Panc1 (cell line): Measurements from ENCODE around the gene IDI2.

Experiments
- TCF7L2 ChIP-seq: IDR thresholded peaks from 2 replicates; pipeline ENCODE4 v1.6.1; 2011; ENCODE audit warnings: mild to moderate bottlenecking, low read depth, low read length, inconsistent platforms
- TF ChIP-seq, protein P1 (sequence below): fragments of 450-650 bp; IDR thresholded peaks from 2 replicates; pipeline ENCODE4 v1.5.1; 2017; ENCODE audit warnings: mild to moderate bottlenecking
- TF ChIP-seq, protein P2 (sequence below), 2 experiments: IDR thresholded peaks; 2 replicates each; pipeline ENCODE4 v1.6.1; 2011 to 2012; ENCODE audit warnings: low read depth in 2 of 2, control low read depth in 1 of 2, low read length in 1 of 2, mild to moderate bottlenecking in 1 of 2, moderate library complexity in 1 of 2; ENCODE audit not compliant: insufficient read depth in 1 of 2

DNA sequence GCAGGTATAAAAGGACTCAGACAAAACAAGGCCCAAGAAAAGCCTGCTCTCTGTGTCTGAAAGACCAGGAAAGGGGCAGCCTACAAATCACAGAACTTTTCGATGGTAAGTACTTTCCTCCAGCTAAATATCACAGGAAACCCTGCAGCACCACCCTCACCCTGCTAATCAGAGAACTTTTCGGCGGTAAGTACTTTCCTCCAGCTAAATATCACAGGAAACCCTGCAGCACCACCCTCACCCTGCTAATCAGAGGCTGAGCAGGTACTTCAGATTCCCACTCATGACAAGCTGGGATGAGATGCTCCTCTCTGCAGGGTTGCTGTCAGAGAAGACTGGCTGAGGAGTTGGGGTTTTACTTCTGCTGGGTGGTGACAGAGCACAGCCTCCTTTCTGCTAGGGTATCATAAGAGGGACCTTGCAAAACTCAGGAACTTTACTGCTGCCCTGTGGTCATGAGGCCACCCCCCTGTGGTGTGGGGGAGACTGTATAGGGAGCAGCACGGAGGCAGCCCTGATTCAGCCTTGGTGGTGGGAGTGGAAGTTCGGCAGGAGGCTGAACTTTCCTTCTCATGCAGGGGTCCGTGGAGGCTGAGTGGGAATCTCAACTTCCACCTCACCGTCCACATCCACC, 37.7 kb upstream of the IDI2 start:
- TF ChIP-seq, protein P1, sequence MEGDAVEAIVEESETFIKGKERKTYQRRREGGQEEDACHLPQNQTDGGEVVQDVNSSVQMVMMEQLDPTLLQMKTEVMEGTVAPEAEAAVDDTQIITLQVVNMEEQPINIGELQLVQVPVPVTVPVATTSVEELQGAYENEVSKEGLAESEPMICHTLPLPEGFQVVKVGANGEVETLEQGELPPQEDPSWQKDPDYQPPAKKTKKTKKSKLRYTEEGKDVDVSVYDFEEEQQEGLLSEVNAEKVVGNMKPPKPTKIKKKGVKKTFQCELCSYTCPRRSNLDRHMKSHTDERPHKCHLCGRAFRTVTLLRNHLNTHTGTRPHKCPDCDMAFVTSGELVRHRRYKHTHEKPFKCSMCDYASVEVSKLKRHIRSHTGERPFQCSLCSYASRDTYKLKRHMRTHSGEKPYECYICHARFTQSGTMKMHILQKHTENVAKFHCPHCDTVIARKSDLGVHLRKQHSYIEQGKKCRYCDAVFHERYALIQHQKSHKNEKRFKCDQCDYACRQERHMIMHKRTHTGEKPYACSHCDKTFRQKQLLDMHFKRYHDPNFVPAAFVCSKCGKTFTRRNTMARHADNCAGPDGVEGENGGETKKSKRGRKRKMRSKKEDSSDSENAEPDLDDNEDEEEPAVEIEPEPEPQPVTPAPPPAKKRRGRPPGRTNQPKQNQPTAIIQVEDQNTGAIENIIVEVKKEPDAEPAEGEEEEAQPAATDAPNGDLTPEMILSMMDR, result no peak
- TF ChIP-seq, protein P2, sequence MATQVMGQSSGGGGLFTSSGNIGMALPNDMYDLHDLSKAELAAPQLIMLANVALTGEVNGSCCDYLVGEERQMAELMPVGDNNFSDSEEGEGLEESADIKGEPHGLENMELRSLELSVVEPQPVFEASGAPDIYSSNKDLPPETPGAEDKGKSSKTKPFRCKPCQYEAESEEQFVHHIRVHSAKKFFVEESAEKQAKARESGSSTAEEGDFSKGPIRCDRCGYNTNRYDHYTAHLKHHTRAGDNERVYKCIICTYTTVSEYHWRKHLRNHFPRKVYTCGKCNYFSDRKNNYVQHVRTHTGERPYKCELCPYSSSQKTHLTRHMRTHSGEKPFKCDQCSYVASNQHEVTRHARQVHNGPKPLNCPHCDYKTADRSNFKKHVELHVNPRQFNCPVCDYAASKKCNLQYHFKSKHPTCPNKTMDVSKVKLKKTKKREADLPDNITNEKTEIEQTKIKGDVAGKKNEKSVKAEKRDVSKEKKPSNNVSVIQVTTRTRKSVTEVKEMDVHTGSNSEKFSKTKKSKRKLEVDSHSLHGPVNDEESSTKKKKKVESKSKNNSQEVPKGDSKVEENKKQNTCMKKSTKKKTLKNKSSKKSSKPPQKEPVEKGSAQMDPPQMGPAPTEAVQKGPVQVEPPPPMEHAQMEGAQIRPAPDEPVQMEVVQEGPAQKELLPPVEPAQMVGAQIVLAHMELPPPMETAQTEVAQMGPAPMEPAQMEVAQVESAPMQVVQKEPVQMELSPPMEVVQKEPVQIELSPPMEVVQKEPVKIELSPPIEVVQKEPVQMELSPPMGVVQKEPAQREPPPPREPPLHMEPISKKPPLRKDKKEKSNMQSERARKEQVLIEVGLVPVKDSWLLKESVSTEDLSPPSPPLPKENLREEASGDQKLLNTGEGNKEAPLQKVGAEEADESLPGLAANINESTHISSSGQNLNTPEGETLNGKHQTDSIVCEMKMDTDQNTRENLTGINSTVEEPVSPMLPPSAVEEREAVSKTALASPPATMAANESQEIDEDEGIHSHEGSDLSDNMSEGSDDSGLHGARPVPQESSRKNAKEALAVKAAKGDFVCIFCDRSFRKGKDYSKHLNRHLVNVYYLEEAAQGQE (IDR thresholded peaks at IDR 0.05; ENCODE audit: insufficient read depth in 1 of 2, low read depth in 2 of 2, low read length in 1 of 2), result no peak
- TF ChIP-seq TCF7L2, result no peak
